Gastroesophageal sphincter (tissue), 3 donors: ENCODE data around the gene BCL2L14.

Experiments
- EP300 ChIP-seq: sonication (generic); formaldehyde crosslinking; IDR thresholded peaks from one replicate; pipeline ENCODE4 v1.6.1; 2017; ENCODE audit warnings: antibody characterized with exemption, mild to moderate bottlenecking
- POLR2AphosphoS5 ChIP-seq: sonication (generic); formaldehyde crosslinking; IDR thresholded peaks from one replicate; pipeline ENCODE4 v1.6.1; 2017; ENCODE audit warnings: antibody characterized with exemption
- TF ChIP-seq, protein P1 (sequence below), 4 experiments: fragments of 200-600 bp in 2 of 4; fragments of 450-650 bp in 2 of 4; sonication (generic) in 1 of 4; IDR thresholded peaks; one replicate each; pipeline ENCODE4 v1.5.1; 2017 to 2019; ENCODE audit warnings: antibody characterized with exemption in 4 of 4, mild to moderate bottlenecking in 2 of 4, moderate library complexity in 2 of 4

DNA sequence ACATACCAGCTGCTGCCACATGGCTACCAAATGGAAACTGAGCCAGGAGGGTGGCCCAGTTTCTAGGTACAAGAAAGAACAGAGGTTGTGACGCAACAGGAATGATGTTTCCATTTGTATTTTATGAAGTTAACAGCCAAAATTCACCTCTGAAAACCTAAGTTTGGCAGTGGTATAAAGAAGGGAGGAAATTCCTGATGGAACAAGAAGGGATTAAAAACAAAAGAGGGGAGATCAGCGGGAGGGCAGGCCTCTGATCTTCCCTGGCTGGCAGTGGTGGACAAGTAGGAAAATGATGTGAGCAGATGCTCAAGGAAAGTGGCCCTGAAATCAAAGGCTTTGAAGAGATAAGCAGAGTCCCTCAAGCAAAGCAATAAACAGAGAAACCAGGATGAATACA, 47.3 kb upstream of the BCL2L14 start:
- TF ChIP-seq POLR2AphosphoS5: no peak
- TF ChIP-seq, protein P1, sequence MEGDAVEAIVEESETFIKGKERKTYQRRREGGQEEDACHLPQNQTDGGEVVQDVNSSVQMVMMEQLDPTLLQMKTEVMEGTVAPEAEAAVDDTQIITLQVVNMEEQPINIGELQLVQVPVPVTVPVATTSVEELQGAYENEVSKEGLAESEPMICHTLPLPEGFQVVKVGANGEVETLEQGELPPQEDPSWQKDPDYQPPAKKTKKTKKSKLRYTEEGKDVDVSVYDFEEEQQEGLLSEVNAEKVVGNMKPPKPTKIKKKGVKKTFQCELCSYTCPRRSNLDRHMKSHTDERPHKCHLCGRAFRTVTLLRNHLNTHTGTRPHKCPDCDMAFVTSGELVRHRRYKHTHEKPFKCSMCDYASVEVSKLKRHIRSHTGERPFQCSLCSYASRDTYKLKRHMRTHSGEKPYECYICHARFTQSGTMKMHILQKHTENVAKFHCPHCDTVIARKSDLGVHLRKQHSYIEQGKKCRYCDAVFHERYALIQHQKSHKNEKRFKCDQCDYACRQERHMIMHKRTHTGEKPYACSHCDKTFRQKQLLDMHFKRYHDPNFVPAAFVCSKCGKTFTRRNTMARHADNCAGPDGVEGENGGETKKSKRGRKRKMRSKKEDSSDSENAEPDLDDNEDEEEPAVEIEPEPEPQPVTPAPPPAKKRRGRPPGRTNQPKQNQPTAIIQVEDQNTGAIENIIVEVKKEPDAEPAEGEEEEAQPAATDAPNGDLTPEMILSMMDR (IDR thresholded peaks at IDR 0.05): no peak
- no peak for TF ChIP-seq EP300
